NCI-H82 (cell line): Measurements from ENCODE around the gene FCHO2.

ENCODE experiments used
- DNase-seq: peaks from one replicate; lab custom pipeline; 2025; lab: John Stamatoyannopoulos, UW

FCHO2 gene

GRCh38 chr5:73135429-73136054, 179.7 kb downstream of the FCHO2 start:
- peak; percentile 73 for DNase-seq

GRCh38 chr5:73136055-73136562, 180.3 kb downstream of the FCHO2 start:
- no peak for DNase-seq

DNA sequence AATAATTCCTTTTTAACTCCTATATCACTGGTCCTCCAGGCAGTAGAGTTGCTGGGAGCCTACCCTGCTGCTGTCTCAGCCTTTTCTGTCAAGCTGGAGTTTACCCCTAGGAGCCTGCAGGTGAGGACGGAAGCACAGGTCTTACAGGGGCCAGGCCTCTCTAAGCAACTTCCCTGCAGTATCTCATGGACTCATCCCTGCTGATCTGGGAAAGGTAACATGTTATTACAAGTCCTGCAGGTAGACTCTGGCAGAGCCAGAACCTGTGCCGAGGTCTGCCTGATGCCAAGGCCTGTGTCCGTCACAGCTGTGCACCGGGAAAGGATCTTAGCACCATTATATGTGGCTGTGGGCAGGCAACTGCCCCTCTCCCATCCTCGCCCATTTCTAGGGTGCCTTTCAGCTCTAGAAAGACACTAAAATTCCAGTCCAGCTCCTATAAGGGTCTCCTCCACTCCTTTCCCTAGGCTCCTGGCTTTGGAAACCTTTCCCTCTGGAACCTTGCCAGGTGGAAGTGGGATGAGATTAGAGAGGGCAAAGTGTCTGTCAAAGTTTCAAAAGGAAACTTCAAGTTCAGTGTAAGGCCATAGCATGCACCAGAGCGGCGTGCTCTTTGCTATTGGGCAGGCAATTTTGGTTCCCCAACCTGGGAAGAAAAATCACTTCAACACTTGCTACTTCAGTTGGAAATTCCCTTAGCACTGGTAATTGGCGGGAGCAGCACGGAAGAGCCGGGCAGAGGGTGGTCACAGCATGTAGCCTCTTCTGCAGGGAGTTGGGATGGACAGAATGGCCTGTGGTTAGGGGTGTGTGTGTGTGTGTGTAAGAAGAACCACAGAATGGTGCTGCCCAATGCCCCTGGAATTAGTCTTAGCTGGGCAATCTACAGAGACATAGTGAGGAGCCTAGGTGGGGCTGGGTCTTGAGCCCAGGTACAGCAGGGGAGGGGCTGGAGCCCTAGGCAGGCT, 182.0 kb downstream of the FCHO2 start:
- DNase-seq = no peak

DNA sequence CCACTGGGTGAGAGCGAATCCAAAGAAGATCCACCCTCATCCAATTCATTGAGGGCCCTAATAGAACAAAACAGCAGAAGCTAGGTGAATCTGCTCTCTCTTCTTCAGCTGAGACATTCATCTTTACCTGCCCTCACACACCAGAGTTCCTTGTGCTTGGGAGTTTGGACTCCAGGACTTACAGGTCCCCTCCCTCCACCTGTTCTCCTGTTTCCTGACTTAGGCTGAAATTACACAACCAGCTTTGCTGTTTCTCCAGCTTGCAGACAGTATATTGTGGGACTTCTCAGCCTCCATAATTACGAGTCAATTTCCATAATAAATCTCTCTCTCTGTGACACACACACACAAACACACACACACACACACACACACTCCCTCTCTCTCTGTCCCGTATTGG, 183.6 kb downstream of the FCHO2 start:
- no peak for DNase-seq
